ENCODE results near the gene ASF1B. TPM values are rescaled to one million over a fixed set of nuclear protein-coding genes. Genes with fewer than 3 reads are reported as not detected.

ASF1B gene
- total RNA-seq, 2 experiments from 2014 or later, result 143 to 202 TPM

- no peak for DNase-seq (ENCODE audit: low spot score)
- BruUV-seq (replicated peaks), result no TSS peak
- POLR2A ChIA-PET, result no interaction called here
These were observed 22.1 kb upstream of the ASF1B start for GRCh38 chr19:14158276-14159023.

GRCh38 chr19:14156971-14157717, 20.8 kb upstream of the ASF1B start:
- no TSS peak for BruUV-seq (replicated peaks)
- POLR2A ChIA-PET, result interaction anchor here (0.7 kb wide), 1 partner anchor 25 kb away, joined by 3 read pairs; no protein-coding TSS in a partner anchor

More at GRCh38 chr19:14158276-14159023, 22.1 kb upstream of the ASF1B start:
- H3K9me3 ChIP-seq (ENCODE audit: low read length), result no peaks in the 10 kb centered on the region
- intact Hi-C loops (cut with micrococcal nuclease; ENCODE audit: unreplicated experiment), result no loop called here
- H3K9me2 ChIP-seq (ENCODE audit: insufficient read depth, low read length), result no peaks in the 10 kb centered on the region
- H3K4me1 ChIP-seq (ENCODE audit: insufficient read depth, low read length, poor library complexity, severe bottlenecking), result no peaks in the 10 kb centered on the region
- H2AFZ ChIP-seq (ENCODE audit: low read length), result no peak overlapping the region
- TF ChIP-seq CTCF (conservative IDR thresholded peaks at IDR 0.05; ENCODE audit: low read length) (no peak), EZH2phosphoT487 (IDR thresholded peaks at IDR 0.05; ENCODE audit: borderline replicate concordance, low read depth, low read length) (no peak)
- no peak overlapping the region for H3K4me3 ChIP-seq (ENCODE audit: low read depth, low read length, poor library complexity, severe bottlenecking)
- CTCF ChIA-PET (ENCODE audit: unreplicated experiment), result interaction anchor here (0.5 kb wide), 1 partner anchor 8 kb away, joined by 14 read pairs; no protein-coding TSS in a partner anchor
- H3K4me2 ChIP-seq (ENCODE audit: low read length), result no peak overlapping the region
- no peaks in the 10 kb centered on the region for H3K79me2 ChIP-seq (ENCODE audit: insufficient read depth, low read depth, low read length)
- H3K36me3 ChIP-seq (ENCODE audit: insufficient read depth, low read length), result no peaks in the 10 kb centered on the region
- H4K20me1 ChIP-seq (ENCODE audit: insufficient read depth, low read length), result no peaks in the 10 kb centered on the region
- no peak overlapping the region for H3K27ac ChIP-seq (ENCODE audit: low read depth, low read length, poor library complexity, severe bottlenecking)

More at GRCh38 chr19:14156971-14157717, 20.8 kb upstream of the ASF1B start:
- no peaks in the 10 kb centered on the region for H3K36me3 ChIP-seq (ENCODE audit: insufficient read depth, low read length)
- no peak overlapping the region for H3K4me2 ChIP-seq (ENCODE audit: low read length)
- CTCF ChIA-PET (ENCODE audit: unreplicated experiment), result no interaction called here
- no peaks in the 10 kb centered on the region for H3K79me2 ChIP-seq (ENCODE audit: insufficient read depth, low read depth, low read length)
- H3K27ac ChIP-seq (ENCODE audit: low read depth, low read length, poor library complexity, severe bottlenecking), result no peak overlapping the region
- H3K4me3 ChIP-seq (ENCODE audit: low read depth, low read length, poor library complexity, severe bottlenecking), result no peak overlapping the region
- H2AFZ ChIP-seq (ENCODE audit: low read length), result no peak overlapping the region
- TF ChIP-seq CTCF (conservative IDR thresholded peaks at IDR 0.05; ENCODE audit: low read length) (no peak), EZH2phosphoT487 (IDR thresholded peaks at IDR 0.05; ENCODE audit: borderline replicate concordance, low read depth, low read length) (no peak)
- no peaks in the 10 kb centered on the region for H4K20me1 ChIP-seq (ENCODE audit: insufficient read depth, low read length)
- H3K9me2 ChIP-seq (ENCODE audit: insufficient read depth, low read length), result no peaks in the 10 kb centered on the region
- H3K9me3 ChIP-seq (ENCODE audit: low read length), result no peaks in the 10 kb centered on the region
- no peak for DNase-seq (ENCODE audit: low spot score)
- intact Hi-C loops (cut with micrococcal nuclease; ENCODE audit: unreplicated experiment), result no loop called here
- no peaks in the 10 kb centered on the region for H3K4me1 ChIP-seq (ENCODE audit: insufficient read depth, low read length, poor library complexity, severe bottlenecking)
